ENCODE measurements around the gene CHSY1.

The CHSY1 gene, protein sequence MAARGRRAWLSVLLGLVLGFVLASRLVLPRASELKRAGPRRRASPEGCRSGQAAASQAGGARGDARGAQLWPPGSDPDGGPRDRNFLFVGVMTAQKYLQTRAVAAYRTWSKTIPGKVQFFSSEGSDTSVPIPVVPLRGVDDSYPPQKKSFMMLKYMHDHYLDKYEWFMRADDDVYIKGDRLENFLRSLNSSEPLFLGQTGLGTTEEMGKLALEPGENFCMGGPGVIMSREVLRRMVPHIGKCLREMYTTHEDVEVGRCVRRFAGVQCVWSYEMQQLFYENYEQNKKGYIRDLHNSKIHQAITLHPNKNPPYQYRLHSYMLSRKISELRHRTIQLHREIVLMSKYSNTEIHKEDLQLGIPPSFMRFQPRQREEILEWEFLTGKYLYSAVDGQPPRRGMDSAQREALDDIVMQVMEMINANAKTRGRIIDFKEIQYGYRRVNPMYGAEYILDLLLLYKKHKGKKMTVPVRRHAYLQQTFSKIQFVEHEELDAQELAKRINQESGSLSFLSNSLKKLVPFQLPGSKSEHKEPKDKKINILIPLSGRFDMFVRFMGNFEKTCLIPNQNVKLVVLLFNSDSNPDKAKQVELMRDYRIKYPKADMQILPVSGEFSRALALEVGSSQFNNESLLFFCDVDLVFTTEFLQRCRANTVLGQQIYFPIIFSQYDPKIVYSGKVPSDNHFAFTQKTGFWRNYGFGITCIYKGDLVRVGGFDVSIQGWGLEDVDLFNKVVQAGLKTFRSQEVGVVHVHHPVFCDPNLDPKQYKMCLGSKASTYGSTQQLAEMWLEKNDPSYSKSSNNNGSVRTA

DNA sequence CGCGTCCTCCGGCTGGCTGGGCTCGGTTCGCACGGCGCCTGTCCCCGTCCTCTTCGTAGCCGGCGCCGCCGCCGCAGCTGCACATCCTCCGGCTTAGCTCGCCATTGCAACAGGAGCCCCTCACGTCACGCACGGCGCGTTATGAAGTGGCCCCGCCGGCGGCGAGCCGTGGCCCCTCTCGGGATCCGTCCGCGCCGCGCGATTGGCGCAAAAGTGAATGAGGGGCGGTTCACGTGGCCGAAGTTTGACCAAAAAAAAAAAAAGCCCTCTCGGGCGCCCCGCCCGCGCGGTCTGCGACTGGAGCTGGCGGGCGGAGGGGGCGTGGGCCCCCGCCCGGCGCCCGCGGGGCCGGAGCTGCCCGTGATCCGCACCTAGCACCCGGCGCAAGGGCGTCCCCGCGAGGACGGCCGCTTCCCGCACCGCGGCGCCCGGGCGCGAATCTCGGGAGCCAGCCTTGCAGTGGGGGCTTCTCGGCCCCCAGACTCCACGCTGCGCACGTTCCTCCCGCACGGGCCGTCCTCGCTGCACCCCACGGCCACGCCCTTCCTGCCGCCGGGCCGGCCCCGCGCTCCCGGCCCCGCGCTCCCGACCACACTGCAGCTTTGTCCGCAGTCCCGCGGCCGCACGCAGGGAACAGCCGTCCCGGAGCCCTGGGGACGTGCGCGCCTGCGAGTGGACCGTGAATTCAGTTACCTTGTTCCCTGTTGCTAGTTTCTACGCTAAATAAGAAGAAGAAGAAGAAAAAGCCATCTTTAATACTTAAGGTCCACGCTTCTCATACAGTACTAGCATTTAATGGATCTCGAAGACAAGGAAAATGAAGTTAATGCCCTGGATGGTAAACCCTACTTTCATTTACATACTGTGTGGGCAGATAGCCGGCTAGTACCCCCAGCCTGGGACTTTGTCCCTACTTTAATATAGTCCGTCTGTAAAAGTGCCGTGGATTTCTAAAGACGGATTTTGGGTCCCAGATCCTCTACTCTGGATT, at the start of gene CHSY1:
TSS of gene CHSY1 (minus strand) at position 219 of the 991 bp plus-strand sequence. CDS start 592 bp downstream, outside the sequence.
- TF ChIP-seq, protein P1, sequence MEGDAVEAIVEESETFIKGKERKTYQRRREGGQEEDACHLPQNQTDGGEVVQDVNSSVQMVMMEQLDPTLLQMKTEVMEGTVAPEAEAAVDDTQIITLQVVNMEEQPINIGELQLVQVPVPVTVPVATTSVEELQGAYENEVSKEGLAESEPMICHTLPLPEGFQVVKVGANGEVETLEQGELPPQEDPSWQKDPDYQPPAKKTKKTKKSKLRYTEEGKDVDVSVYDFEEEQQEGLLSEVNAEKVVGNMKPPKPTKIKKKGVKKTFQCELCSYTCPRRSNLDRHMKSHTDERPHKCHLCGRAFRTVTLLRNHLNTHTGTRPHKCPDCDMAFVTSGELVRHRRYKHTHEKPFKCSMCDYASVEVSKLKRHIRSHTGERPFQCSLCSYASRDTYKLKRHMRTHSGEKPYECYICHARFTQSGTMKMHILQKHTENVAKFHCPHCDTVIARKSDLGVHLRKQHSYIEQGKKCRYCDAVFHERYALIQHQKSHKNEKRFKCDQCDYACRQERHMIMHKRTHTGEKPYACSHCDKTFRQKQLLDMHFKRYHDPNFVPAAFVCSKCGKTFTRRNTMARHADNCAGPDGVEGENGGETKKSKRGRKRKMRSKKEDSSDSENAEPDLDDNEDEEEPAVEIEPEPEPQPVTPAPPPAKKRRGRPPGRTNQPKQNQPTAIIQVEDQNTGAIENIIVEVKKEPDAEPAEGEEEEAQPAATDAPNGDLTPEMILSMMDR (IDR thresholded peaks at IDR 0.05), result peak; percentile 8 to 10
- H3K4me3 ChIP-seq, result peak within 1 kb of the TSS; percentile 79 to 89
- peaks cover 0 to 45% (median 17%) of the 10 kb centered on the region in 4 donors for H3K4me1 ChIP-seq
- intact Hi-C loops (cut with DNase I; ENCODE audit: low total_unique reads), result loop anchor here (2.0 to 10.0 kb wide), 2 partner anchors 51 to 127 kb away; no protein-coding TSS in a partner anchor
- H3K27ac ChIP-seq, result peak within 1 kb of the TSS; percentile 80 to 82
- no peaks in the 10 kb centered on the region for H3K9me3 ChIP-seq
- peak; percentile 92 to 96 for DNase-seq
- no peaks in the 10 kb centered on the region for H3K27me3 ChIP-seq
- no peaks in the 10 kb centered on the region for H3K36me3 ChIP-seq

DNA sequence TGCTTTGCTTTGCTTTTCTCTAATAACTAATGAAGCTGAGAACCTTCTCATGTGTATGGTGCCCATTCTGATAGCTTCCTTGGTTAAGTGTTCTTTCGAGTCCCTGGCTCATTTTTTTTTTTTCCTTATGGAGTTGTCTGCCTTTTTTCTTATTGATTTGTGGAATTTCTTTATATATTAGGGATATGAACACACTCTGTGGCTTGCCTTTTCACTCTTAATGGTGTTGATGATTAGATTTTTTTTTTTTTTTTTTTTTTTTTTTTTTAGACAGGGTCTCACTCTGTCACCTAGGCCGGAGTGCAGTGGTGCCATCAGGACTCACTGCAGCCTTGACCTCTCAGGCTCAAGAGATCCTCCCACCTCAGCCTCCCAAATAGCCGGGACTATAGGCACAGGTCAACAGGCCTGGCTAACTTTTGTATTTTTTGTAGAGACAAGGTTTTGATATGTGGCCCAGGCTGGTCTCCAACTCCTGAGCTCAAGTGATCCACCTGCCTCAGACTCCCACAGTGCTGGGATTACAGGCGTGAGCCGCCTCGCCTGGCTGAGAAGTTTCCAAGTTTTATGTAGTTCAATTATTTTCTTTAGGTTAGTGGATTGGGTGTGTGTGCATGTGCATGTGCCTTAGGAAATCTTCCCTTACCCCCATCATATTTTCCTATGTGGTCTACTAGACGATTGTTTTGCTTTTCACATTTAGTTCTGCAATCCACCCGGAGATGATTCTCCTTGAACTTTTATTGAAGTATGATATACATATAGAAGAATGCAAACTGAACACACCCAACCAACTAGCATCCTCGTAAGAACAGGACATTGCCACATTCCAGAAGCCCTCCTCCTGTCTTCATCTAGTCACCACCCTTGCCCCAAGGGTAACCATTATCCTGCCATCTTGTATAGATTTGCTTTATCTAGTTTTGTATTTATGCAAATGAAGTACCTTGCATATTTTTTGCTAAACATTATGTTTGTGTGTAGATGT, 44.9 kb upstream of the CHSY1 start:
- H3K9me3 ChIP-seq, result no peaks in the 10 kb centered on the region
- TF ChIP-seq, protein P1 (IDR thresholded peaks at IDR 0.05), result no peak
- no peaks in the 10 kb centered on the region for H3K27me3 ChIP-seq
- H3K27ac ChIP-seq, result no peak overlapping the region
- H3K36me3 ChIP-seq, result no peaks in the 10 kb centered on the region
- peaks cover 0 to 25% (median 21%) of the 10 kb centered on the region in 4 donors for H3K4me1 ChIP-seq
- H3K4me3 ChIP-seq, result no peak overlapping the region
- intact Hi-C loops (cut with DNase I; ENCODE audit: low total_unique reads), result no loop called here
- no peak for DNase-seq

DNA sequence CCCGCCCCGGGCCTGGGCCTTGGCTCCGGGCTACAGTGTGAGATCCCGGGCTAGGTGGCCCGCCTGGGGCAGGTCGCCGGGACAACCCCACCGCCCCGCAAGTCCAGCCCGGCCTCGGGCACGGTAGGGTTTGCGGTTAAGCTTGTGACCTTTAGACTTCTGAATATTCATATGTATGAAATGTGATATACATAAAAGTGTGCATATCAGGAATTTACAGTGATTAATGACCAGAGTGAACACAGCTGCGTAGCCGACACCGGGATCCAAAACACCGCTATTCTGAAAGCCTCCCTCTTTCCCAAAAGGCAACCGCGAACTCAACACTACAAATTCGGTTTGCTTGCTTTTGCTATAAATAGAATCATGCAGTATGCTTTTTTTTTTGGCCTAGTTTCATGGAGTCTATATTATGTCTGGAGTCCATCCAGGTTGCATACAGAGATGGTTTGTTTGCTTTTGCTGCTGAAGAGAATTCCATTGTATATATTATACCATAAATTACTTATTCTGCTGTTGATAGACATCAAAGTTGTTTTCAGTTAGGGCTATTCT, 43.8 kb upstream of the CHSY1 start:
- no peaks in the 10 kb centered on the region for H3K9me3 ChIP-seq
- H3K27ac ChIP-seq, result peak overlapping the region; percentile 90 to 95
- peaks cover 0 to 27% (median 22%) of the 10 kb centered on the region in 4 donors for H3K4me1 ChIP-seq
- TF ChIP-seq, protein P1 (IDR thresholded peaks at IDR 0.05), result no peak
- intact Hi-C loops (cut with DNase I; ENCODE audit: low total_unique reads), result loop anchor here (2.0 kb wide), 1 partner anchor 19 kb away; the partner anchor contains the start of gene SELENOS
- peak overlapping the region; percentile 79 to 97 for H3K4me3 ChIP-seq
- H3K27me3 ChIP-seq, result no peaks in the 10 kb centered on the region
- peaks cover 0 to 6% (median 0%) of the 10 kb centered on the region in 3 donors for H3K36me3 ChIP-seq
- no peak for DNase-seq

DNA sequence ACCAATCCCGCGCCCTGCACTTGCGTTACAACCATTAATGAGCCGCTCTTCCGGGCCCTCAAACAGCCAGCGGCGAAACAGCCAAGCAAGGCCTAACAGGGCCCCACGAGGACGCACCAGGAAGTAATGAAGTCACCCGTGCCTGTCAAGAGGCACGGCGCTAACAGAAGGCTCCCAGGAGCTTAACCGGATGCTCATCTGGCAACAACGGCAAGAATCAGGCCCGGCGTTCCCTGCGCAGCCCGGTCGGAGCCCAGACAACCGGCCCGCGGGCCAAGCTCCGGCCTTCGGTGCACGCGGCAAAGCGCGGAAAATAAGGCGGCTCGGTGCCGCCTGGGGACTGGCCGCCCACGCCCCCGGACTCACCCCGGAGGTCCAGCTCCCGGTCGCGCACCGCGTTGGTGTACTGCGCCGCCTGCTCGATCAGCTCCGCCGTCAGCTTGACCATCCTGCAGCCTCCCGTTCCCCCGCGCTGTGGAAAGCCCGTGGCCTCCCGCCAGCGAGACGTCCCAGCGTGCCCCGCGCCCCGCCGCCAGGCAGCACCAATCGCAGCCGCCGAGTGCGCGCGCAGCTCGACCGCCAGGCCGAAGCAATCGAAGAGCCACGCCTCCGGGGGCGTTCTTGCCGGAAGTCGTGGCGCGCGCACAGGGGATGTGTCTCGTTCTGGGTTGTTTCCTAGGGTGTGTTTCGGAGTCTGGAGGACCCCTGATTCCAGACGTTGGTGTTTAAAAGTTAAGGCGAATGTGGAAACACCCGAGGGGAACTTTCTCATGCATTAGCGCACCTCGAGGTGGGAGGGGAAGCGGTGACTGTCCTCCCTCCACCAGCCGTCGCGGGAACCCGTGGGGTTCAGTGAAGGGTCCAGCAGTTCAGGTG, 43.1 kb upstream of the CHSY1 start, which contains the start of gene SNRPA1:
TSS of gene SNRPA1 (minus strand) at position 518 of the 876 bp plus-strand sequence. CDS start at position 448, 70 bp downstream.
- Histone ChIP-seq H3K27me3 (no peaks in the 10 kb centered on the region), H3K36me3 (peaks cover 0 to 8% (median 0%) of the 10 kb centered on the region in 3 donors), H3K4me3 (peak within 1 kb of the TSS; percentile 79 to 97), H3K4me1 (peaks cover 0 to 27% (median 22%) of the 10 kb centered on the region in 4 donors), H3K9me3 (no peaks in the 10 kb centered on the region), H3K27ac (peak within 1 kb of the TSS; percentile 90 to 95)
- TF ChIP-seq, protein P1 (IDR thresholded peaks at IDR 0.05), result no peak
- peak; percentile 98 to 99 for DNase-seq
- intact Hi-C loops (cut with DNase I; ENCODE audit: low total_unique reads), result loop anchor here (2.0 kb wide), 1 partner anchor 18 kb away; the partner anchor contains the start of gene SELENOS
